HUES48 (cell line): ENCODE data around the gene JADE2.

Source experiments
- H3K27ac ChIP-seq: one replicate; pipeline ENCODE4 v1.7.0; 2013; ENCODE audit warnings: low read depth, low read length, inconsistent platforms
- H3K27me3 ChIP-seq: 2 replicates; pipeline ENCODE4 v1.6.1; 2013; ENCODE audit warnings: mild to moderate bottlenecking, low read length; ENCODE audit not compliant: control insufficient read depth, insufficient read depth
- H3K36me3 ChIP-seq: 2 replicates; pipeline ENCODE4 v1.6.1; 2013; ENCODE audit warnings: low read length; ENCODE audit not compliant: control insufficient read depth, insufficient read depth
- H3K4me1 ChIP-seq: 2 replicates; pipeline ENCODE4 v1.6.1; 2013; ENCODE audit warnings: mild to moderate bottlenecking, low read length; ENCODE audit not compliant: control insufficient read depth, insufficient read depth
- H3K4me3 ChIP-seq: 2 replicates; pipeline ENCODE4 v1.5.1; 2013; ENCODE audit warnings: mild to moderate bottlenecking, low read depth, low read length
- H3K9ac ChIP-seq: 2 replicates; pipeline ENCODE4 v1.6.1; 2013; ENCODE audit warnings: mild to moderate bottlenecking, low read depth, low read length, moderate library complexity
- H3K9me3 ChIP-seq: 2 replicates; pipeline ENCODE4 v1.6.1; 2013; ENCODE audit warnings: low read length; ENCODE audit not compliant: control insufficient read depth, insufficient read depth

JADE2 gene

DNA sequence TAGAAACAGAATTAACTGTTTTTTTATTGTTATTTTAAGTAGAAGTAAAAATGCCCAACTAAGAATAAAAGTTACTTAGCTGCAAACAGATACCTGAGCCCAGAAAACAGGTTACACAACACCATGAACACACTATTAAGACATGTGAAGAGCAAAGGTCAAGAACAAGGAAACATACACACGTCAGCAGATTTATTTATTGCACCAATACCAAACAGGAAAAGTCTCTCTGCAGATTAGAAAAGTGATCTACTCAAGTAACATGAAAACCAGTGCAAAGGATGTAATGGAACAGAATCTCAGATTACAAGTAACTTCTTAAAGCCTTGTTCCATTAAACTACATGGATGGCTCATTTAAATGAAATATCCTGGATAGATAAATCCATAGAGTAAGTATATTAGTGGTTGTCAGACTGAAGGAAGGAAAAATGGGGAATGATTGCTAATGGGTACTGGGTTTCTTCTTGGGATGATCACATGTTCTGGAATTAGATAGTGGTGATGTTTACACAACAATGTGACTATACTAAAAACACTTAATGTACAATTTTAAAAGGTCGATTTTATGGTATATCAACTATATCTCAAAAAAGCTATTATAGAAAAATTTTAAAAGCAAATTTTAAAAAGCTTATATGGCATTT, 101.0 kb downstream of the JADE2 start:
- no peak overlapping the region for H3K4me3 ChIP-seq
- H3K4me1 ChIP-seq, result no peaks in the 10 kb centered on the region
- no peak overlapping the region for H3K9ac ChIP-seq
- H3K27me3 ChIP-seq, result no peaks in the 10 kb centered on the region
- peaks cover 9% of the 10 kb centered on the region; the same call in 1 of the 2 replicates for H3K36me3 ChIP-seq
- H3K9me3 ChIP-seq, result no peaks in the 10 kb centered on the region
- no peak overlapping the region for H3K27ac ChIP-seq
